Erythroblast (primary cell): ENCODE measurements around the gene ASAH2B.
"Not testable (repeated sequence)": the region's sequence is repeated elsewhere in the genome, so short reads cannot be mapped to it uniquely, and the experiment has no call there.

ENCODE experiments used
- GATA1 ChIP-seq: IDR thresholded peaks from 2 replicates; pipeline ENCODE4 v1.6.1; 2011; ENCODE audit warnings: low read depth, mild to moderate bottlenecking, control low read depth, low read length, moderate library complexity
- POLR2A ChIP-seq: IDR thresholded peaks from 2 replicates; pipeline ENCODE4 v1.6.1; 2011; ENCODE audit warnings: mild to moderate bottlenecking, low read length

DNA sequence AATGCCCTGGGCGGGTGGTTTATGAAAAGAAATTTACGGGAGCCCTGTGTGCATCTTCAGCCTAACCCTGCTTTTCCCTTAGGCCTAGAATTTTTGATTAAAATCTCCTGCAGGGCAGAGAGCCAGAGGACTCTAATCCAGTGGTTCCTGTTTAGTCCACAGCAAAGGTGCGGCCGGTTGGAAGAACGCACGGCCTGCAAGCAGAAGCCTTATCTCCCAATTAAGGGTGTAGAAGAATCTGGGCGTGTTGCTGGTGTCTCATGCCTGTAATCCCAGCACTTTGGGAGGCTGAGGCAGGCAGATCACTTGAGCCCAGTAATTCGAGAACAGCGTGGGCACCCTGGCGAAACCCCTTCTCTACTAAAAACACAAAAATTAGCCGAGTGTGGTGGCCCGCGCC is 29.5 kb upstream of the ASAH2B start:
- TF ChIP-seq POLR2A, GATA1: not testable (repeated sequence)
